ENCODE data around the gene BBS10.
"Not testable (repeated sequence)": the region's sequence is repeated elsewhere in the genome, so short reads cannot be mapped to it uniquely, and the experiment has no call there.

The BBS10 gene

DNA sequence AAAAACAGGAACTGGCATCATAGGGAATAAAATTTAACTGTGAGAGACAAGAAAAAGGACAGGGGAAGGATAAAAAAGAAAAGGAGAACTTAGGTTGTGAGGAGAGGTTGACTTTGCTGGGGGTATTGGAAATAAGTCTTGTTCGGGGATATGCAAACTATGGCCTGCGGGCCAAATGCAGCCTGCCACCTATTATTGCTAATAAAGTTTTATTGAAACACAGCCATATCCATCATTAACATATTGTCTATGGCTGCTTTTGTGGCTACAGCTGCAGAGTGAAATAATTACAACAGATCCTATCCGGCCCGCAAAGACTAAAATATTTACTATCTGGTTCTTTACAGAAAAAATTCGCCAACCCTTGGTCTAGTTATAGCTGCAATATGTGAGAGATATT, 18.6 kb downstream of the BBS10 start:
- no peak for DNase-seq (ENCODE audit: low read depth)

DNA sequence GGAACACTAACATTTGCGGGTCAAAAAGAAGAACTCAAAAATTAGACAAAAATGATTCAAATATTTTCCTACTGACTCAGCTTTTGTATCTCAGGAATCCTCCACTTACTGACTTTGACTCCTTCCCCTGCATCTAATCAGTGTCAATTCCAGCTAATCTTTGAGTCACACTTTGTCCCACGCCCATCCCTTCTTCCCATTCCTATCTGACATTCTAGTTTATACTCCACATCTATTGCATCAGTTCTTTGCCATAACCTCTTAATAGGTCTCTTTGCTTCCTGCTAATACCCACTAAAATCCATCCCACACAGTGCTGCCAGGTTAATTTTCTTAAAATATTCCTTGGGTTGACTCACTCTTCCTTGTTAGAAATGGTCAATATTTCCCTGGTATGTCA, 19.1 kb downstream of the BBS10 start:
- peak; percentile 91 for DNase-seq (ENCODE audit: low read depth)

DNA sequence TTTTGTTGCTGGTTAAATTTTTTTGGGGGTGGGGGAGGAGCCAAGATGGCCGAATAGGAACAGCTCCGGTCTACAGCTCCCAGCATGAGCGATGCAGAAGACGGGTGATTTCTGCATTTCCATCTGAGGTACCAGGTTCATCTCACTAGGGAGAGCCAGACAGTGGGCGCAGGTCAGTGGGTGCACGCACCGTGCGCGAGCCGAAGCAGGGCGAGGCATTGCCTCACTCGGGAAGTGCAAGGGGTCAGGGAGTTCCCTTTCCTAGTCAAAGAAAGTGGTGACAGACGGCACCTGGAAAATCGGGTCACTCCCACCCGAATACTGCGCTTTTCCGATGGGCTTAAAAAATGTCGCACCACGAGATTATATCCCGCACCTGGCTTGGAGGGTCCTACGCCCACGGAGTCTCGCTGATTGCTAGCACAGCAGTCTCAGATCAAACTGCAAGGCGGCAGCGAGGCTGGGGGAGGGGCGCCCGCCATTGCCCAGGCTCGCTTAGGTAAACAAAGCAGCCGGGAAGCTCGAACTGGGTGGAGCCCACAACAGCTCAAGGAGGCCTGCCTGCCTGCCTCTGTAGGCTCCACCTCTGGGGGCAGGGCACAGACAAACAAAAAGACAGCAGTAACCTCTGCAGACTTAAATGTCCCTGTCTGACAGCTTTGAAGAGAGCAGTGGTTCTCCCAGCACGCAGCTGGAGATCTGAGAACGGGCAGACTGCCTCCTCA, 28.5 kb downstream of the BBS10 start:
- not testable (repeated sequence) for DNase-seq (ENCODE audit: low read depth)

DNA sequence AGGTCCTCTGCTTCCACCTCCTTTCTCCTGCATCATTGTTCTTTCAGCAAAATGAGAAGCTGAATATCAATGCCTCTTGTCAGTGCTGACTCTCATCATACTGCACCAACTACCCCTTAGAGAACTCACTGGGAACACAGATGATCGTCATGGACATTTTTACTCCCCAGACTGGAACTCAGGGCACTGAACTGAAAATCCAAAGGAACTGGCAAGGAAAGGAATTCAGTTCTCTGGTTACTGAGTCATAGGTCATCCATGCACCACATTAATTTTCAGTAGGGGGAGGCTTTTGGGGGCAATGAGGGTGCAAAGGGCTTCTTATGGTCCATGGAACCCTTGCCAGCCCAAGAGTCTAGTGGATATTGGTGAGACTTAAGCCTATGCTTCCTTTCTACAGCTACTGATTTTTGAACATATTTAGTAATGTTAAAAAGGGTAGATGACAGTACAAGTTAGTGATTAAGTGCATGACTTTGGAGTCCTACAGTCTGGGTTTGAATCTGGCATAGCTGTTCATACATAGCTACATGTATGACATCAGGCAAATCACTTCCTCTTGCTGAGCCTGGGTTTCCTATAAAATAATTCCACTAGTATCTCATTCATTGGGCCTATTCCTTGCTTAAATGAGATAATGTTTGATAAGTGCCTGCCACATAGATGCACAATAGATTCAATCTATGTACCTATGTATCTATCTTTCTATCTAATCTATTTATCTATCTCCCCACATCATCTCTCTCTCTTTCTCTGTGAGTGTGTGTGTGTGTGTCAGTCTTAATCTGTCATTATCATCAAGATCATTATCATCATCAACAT, 29.2 kb downstream of the BBS10 start:
- DNase-seq (ENCODE audit: low read depth) = peak; percentile 36

DNA sequence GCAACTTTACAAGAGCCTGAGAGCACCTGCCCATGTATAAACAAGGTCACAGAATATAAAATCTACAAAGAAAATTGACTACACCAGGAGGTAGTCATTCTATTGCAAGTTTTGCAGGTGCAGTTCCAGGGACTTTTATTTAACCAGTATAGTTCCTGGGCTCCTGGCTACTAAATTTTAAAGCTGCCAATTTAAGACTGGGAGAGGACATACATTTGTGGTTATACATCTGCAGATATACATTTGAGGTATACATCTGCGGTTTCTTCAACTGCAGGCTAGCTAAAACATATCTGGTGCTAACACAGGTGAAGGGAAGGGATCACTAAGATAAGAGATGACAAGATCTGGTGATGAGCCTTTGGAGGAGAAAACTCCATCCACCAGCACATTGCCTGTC, 30.2 kb downstream of the BBS10 start:
- no peak for DNase-seq (ENCODE audit: low read depth)

DNA sequence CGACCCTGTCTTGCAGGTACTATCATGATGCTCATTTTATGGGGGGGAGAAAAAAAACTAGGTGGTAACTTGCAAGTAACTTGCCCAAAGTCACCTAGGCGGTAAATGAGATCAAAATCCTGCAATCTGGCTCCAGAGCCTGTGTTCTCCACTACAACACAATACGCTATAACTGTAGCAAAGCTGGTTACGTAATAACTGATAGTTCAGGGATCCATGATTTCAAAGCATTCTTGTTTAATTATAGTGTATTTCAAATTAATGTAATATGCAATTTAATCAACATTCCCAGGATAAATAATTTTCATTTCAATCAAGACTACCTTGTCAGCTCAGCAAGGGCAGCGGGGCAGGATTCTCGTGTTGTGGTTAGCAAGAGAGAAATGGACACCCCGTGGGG, 31.7 kb downstream of the BBS10 start:
- DNase-seq (ENCODE audit: low read depth) = no peak

DNA sequence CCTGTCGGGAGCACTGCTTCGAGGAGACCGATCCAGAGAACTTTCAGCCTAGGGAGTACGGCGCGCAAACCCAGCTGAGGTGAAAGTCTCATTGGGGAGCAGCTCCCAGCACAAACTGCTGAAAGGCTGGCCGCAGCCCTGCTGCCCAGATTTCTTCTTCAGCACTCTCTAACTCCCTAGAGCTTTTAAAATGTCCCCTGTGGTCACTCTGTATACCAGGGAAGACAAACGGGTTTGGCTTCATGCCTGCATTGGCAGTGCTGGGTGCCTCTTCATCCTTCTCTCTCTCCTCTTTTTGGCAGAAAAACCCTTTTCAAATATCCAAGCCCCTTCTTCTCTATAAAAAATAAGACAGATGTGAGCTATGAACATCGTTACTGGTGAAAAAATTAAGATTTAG, 34.9 kb downstream of the BBS10 start:
- DNase-seq (ENCODE audit: low read depth) = no peak

DNA sequence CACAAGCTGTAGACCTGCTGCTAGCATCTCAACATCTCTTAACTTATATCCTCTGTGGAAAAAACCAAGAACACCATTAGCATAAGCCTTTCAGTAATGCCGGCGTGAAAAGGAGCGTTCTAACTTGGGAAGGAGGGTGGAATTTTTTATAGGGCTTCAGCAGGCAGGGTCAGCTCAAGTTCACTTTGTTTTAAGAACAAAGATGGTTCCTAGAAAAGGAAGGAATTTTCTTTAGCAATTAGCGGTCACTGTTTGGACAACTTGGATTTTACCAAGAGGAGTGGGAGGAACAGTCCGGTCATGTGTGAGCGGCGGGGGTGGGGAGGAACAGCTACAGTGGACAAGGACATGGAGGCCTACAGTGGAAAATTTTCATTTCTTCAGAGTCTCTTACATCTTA, 35.9 kb downstream of the BBS10 start:
- no peak for DNase-seq (ENCODE audit: low read depth)

DNA sequence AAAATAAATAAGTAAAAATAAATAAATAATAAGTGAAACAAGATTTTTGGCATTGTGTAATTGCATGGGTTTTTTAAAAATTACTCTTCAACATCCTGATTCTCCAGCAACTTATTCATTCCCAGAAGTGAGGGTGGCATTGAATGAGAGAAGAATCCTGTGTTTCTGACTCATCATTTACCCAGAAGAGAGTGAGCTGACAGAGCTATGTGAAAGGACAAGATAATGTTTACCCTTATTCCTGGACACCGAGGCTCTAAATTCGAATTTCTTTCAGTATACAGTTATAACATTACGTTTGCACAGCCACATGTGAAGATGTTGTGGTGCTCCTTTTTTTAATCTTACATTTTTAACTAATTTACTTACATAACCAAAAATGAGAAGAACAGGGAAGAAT, 36.4 kb downstream of the BBS10 start:
- DNase-seq (ENCODE audit: low read depth) = peak; percentile 56

DNA sequence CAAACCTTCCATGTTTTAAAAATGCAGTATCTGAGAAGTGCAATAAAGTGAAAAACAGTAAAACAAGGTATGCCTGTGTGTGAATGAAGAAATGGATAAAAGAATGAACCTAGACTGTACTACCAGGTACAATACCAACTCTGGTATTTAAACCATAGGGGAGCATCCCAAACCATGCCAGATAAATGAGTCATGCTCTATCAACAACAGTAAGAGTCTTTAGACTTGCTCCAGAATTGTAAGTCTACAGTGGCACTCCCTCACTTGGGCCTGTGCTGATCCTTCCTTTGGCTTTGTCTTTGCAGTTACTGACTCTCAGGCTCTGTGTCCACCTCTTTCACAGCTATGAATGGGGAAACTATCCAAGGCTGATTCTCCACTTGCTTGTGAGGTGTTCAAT, 38.1 kb downstream of the BBS10 start:
- peak; percentile 67 for DNase-seq (ENCODE audit: low read depth)

DNA sequence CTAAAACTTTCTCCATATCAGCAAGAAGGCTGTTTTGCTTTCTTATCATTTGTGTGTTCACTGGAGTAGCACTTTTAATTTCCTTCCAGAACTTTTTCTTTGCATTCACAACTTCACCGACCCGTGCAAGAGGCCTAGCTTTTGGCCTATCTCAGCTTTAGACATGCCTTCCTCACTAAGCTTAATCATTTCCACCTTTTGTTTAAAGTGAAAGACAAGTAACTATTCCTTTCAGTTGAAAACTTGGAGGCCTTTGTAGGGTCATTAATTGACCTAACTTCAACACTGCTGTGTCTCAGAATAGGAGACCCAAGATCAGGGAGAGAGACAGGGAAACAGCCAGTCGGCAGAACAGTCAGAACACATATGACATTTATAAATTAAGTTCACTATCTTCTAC, 39.3 kb downstream of the BBS10 start:
- DNase-seq (ENCODE audit: low read depth) = no peak

DNA sequence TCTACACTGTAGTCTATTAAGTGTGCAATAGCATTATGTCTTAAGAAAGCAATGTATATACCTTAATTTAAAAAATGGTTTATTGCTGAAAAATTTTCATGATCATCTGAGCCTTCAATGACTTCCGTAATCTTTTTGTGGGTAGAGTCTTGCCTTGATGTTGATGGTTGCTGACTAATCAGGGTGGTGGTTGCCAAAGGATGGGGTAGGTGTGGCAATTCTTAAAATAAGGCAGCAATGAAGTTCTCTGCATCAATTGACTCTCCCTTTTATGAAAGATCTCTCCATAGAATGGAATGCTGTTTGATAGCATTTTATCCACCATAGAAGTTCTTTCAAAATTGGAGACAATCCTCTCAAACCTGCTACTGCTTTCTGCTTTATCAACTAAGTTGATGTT, 41.1 kb downstream of the BBS10 start:
- no peak for DNase-seq (ENCODE audit: low read depth)

DNA sequence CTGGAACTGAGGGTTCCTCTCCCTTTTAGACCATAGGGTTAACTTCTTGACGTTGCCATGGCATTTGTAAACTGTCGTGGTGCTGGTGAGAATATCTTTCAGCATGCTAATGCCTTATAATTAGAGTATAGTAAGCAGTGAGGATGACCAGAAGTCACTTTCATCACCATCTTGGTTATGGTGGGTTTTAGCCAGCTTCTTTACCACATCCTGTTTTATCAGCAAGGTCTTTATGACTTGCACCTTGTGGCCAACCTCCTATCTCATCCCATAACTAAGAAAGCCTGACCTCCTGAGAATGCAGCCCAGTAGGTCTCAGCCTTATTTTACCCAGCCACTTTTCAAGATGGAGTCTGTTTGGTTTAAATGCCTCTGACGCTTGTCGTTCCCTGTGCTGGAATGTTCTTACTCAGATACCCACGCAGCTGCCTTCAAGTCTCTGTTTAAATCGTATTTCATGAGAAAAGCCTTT, 44.2 kb downstream of the BBS10 start:
- DNase-seq (ENCODE audit: low read depth) = no peak

DNA sequence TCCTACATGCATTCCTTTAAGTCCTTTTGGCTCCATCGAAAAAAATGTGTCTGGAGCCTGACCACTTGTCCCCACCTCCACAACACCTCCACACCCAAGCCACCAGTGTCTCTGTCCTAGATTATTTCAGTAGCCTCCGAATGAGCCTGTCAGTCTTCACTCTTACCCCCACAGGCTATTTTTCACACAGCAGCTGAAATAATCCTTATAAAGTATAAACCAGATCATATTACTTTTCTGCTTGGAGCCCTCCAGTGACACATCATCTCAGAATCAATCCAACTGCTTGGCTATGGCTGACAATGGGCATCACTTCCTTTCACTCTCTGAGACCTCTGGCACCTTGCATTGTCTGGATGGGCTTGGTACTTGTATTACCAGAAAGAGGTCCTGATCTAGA, 44.9 kb downstream of the BBS10 start:
- DNase-seq (ENCODE audit: low read depth) = peak; percentile 29

DNA sequence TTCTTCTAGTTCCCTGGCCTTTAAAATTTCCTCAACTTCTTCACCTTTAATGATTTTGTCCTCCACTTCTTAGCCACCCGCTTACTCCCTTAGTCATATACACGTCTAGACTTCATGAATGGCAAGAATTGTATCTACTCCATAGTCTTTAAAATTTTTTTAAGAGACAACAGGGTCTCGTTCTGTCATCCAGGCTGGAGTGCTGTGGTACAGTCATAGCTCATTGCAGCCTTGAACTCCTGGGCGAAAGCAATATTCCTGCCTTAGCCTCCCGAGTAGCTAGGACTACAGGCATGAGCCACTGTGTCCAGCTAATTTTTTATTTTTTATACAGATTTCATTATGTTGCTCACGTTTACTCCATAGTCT, 47.9 kb downstream of the BBS10 start:
- peak; percentile 24 for DNase-seq (ENCODE audit: low read depth)

DNA sequence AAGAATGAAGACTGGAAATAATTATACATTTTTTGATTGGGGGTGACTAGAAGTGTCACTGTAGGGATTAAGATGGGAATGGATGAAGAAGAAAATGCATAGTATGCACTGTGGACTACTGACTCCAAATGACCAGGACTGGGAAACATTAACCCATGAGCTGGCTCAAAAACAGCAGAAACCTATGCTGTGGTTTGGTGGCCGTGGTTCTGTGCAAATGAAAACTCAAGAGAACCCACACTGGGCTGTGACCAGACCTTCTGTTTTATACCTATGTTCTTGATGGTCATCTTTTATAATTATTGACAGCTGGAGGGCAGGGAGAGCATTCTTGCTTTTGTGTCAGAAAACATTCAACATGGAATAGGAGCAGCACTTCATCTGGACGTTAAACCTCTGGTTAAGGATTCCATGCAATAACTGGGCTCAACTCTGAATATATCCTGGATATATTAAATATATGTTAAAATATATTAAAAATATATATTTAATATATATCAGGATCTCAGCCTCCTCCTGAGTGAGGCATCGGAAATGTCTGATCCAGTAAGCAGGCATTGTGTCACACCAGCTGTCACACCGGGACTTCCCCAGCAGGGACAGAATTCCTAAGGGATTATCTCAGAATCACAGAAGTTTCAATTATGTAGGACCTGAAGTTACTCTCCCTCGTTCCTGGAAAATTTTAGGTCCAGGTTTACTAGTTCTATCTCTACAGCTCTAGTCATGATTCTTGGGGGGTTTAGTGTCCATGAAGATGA, 48.5 kb downstream of the BBS10 start:
- peak; percentile 54 for DNase-seq (ENCODE audit: low read depth)

Data from ELR (cell line).